ENCODE results near the gene LCK. TPM values are rescaled to one million over a fixed set of nuclear protein-coding genes. Genes with fewer than 3 reads are reported as not detected.
A peak's percentile ranks its signal among the peaks of the same experiment; 100 is the strongest.

The LCK gene
- total RNA-seq, 6 experiments from 2014 or later: 0.73 to 1.7 (median 1.1) TPM

DNA sequence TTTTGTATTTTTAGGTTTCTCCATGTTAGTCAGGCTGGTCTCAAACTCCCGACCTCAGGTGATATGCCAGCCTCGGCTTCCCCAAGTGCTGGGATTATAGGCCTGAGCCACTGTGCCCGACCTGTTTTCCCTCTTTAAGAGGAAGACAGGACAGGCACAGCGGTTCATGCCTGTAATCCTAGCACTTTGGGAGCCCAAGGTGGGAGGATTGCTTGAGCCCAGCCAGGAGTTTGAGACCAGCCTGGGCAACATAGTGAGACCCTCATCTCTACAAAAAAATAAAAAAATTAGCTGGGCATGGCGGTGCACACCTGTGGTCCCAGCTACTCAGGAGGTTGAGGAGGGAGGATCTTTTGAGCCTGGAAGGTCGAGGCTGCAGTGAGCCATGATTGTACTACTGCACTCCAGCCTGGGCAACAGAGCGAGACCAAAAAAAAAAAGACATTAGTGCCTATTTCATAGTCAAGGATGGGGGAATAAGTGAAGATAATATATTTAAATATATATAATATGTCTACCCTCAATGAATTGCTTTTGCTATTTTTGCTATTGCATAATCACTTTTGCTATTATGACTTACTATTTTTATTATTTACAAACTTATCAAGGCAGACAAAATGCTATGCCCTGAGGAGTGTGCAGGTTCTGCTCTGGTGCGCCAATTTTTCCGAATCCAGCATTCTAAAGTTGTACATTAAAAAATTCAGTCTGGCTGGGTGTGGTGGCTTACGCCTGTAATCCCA is 67.2 kb downstream of the LCK start:
- intact Hi-C loops (cut with DNase I): no loop called here

DNA sequence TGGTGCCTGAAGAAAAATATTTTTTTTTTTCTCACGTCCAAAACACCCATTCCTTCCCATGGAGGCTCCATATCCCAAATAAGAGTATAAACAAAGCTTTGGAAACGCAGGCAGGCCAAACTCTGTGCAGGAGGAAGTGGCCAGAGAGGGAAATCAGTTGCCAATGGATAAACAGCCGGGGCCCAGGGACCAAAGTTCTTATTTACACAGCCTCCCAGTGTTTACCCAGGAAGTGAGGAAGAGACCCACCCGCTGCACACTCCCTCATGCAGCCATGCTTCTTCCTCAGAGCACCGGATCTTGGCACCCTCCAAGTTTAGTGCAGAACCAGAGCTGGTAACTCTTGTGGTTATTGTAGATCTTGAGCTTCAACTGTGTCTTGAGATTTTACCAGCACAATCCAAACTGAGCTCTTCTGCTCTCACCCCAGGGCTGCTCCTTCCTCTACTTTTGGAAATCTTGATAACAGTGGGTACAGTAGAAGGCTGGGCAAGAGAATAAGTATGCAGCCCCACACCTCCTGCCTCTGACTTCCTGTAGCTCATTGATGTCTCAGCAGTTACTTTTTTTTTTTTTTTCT is 70.7 kb downstream of the LCK start:
- Histone ChIP-seq H3K27me3 (no peaks in the 10 kb centered on the region), H3K36me3 (peaks cover 0 to 34% (median 10%) of the 10 kb centered on the region in 4 donors), H3K27ac (peak overlapping the region in 2 of 3 donors; percentile 23 to 67), H3K4me3 (no peak overlapping the region), H3K4me1 (peaks cover 0 to 28% (median 12%) of the 10 kb centered on the region in 4 donors), H3K9me3 (no peaks in the 10 kb centered on the region)
- TF ChIP-seq POLR2A (IDR thresholded peaks at IDR 0.05): no peak
- TF ChIP-seq, protein P1, sequence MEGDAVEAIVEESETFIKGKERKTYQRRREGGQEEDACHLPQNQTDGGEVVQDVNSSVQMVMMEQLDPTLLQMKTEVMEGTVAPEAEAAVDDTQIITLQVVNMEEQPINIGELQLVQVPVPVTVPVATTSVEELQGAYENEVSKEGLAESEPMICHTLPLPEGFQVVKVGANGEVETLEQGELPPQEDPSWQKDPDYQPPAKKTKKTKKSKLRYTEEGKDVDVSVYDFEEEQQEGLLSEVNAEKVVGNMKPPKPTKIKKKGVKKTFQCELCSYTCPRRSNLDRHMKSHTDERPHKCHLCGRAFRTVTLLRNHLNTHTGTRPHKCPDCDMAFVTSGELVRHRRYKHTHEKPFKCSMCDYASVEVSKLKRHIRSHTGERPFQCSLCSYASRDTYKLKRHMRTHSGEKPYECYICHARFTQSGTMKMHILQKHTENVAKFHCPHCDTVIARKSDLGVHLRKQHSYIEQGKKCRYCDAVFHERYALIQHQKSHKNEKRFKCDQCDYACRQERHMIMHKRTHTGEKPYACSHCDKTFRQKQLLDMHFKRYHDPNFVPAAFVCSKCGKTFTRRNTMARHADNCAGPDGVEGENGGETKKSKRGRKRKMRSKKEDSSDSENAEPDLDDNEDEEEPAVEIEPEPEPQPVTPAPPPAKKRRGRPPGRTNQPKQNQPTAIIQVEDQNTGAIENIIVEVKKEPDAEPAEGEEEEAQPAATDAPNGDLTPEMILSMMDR (IDR thresholded peaks at IDR 0.05): no peak
- intact Hi-C loops (cut with DNase I): no loop called here
- 16% methylated on average over 5 of the region's 5 CpGs for WGBS (ENCODE audit: insufficient coverage, low coverage, low lambda C conversion rate, missing lambda C conversion rate)
- DNase-seq: peak in 2 of 3 donors; percentile 63 to 78
- ATAC-seq: peak; percentile 97 to 99 (median 98)

More for the DNA sequence above, 67.2 kb downstream of the LCK start:
- no peak overlapping the region for H3K4me3 ChIP-seq
- no peaks in the 10 kb centered on the region for H3K27me3 ChIP-seq
- H3K36me3 ChIP-seq: peaks cover 0 to 30% (median 2%) of the 10 kb centered on the region in 4 donors
- no peak for DNase-seq
- WGBS (ENCODE audit: insufficient coverage, low coverage, low lambda C conversion rate, missing lambda C conversion rate): 89% methylated on average over 8 of the region's 10 CpGs
- no peak for ATAC-seq
- H3K4me1 ChIP-seq: peaks cover 0 to 28% (median 12%) of the 10 kb centered on the region in 4 donors
- TF ChIP-seq POLR2A (IDR thresholded peaks at IDR 0.05): no peak
- TF ChIP-seq, protein P1 (IDR thresholded peaks at IDR 0.05): no peak
- H3K9me3 ChIP-seq: no peaks in the 10 kb centered on the region
- H3K27ac ChIP-seq: no peak overlapping the region

DNA sequence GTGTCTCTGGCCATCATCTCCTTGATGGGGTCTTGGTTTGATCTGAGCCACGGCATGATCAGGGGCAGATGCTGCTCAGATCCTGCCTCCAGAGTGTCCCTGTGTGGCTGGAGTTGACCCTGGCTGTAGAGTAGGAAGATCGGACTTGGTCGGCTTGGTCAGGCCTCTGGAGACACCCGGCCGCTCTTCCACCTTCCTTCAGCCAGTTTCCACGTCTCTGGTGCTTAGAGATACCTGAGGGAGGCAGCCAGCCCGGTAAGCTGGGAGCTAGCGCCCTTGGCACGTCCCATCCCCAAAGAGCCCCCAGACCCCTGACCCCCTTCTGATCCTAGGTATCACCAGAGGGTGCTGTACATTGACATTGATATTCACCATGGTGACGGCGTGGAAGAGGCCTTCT is 76.1 kb downstream of the LCK start:
- ATAC-seq: no peak
- H3K9me3 ChIP-seq: no peaks in the 10 kb centered on the region
- WGBS (ENCODE audit: insufficient coverage, low coverage, low lambda C conversion rate, missing lambda C conversion rate): no CpG with 5 or more reads among the region's 11 CpGs
- no peak overlapping the region for H3K27ac ChIP-seq
- H3K27me3 ChIP-seq: no peaks in the 10 kb centered on the region
- peaks cover 0 to 8% (median 3%) of the 10 kb centered on the region in 4 donors for H3K4me1 ChIP-seq
- DNase-seq: no peak
- TF ChIP-seq, protein P1 (IDR thresholded peaks at IDR 0.05): no peak
- no peak for TF ChIP-seq POLR2A (IDR thresholded peaks at IDR 0.05)
- no peak overlapping the region for H3K4me3 ChIP-seq
- peaks cover 0 to 60% (median 27%) of the 10 kb centered on the region in 4 donors for H3K36me3 ChIP-seq
- intact Hi-C loops (cut with DNase I): no loop called here

- intact Hi-C loops (cut with DNase I): no loop called here
- H3K27me3 ChIP-seq: no peaks in the 10 kb centered on the region
- ATAC-seq (no peak), DNase-seq (no peak)
- H3K9me3 ChIP-seq: no peaks in the 10 kb centered on the region
- peaks cover 0 to 7% (median 0%) of the 10 kb centered on the region in 4 donors for H3K4me1 ChIP-seq
- H3K36me3 ChIP-seq: peaks cover 0 to 65% (median 23%) of the 10 kb centered on the region in 4 donors
- H3K4me3 ChIP-seq: no peak overlapping the region
- TF ChIP-seq, protein P1 (IDR thresholded peaks at IDR 0.05): no peak
- no peak for TF ChIP-seq POLR2A (IDR thresholded peaks at IDR 0.05)
- WGBS (ENCODE audit: insufficient coverage, low coverage, low lambda C conversion rate, missing lambda C conversion rate): 80% methylated on average over 4 of the region's 4 CpGs
- no peak overlapping the region for H3K27ac ChIP-seq
Measured at GRCh38 chr1:32329931-32330466, 78.9 kb downstream of the LCK start.
